GM21825 (cell line): ENCODE measurements around the gene GNAI3.

Experiments used
- ATAC-seq: cut with Tn5 transposase; IDR thresholded peaks from one replicate; pipeline ENCODE4 v1.9.1; 2021; ENCODE audit warnings: mild to moderate bottlenecking, moderate library complexity; ENCODE audit not compliant: unreplicated experiment

The GNAI3 gene

DNA sequence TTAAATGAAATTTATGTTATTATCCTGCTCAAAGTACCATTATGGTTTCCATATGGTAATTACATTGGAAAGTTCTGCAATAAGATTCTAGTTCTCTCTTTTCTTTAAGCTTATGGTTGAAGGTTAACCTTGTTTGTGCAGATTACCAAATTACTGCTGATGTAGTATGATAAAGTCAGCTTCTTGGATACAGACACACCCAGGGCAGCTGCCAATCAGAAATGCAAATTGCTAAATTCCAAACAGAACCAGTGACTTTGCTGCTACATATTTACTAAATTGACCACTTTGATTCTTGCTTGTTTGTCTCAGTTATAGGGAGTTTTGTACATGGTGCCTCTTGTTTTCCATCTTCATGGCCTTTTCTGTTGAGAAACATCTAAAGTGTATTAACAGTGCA is 44.5 kb downstream of the GNAI3 start:
- no peak for ATAC-seq

DNA sequence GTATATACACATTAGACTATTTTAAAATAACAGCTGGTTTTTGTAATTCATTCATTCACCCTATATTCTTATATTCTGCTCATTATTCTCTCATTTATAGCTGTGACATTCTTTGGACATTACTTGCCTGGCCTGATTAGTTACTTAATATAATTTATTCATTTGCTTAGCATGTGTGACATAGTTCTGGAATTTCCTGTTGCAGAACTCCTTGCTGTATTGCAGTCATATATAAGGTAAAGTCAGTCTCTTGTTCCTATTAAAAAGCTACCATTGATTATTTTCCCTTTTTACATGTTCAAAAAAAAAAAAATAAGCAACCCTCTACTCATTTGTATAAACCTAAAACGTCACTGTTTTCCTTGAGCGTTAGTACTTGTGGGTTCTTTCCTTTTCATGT is 47.1 kb downstream of the GNAI3 start:
- no peak for ATAC-seq

DNA sequence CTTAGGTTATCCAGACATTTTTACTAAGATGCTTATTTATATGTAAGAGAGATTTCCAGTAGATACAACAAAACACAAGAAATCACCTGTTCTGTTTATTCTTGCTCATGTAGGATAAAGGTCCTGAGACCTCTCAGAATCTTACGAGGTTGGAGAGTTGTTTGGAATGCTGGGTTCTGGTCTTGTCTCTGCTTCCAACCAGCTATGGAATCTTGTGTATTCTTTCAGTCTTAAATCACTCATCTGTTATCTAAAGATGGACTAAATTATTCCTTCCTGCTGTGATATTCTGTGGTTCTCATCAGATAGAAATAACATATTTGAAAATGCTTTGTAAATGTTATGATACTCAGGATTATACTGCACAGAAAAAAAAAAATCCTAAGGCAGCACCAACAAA is 49.7 kb downstream of the GNAI3 start:
- ATAC-seq, result no peak

- ATAC-seq, result no peak
Observed at GRCh38 chr1:109598655-109599054, 50.2 kb downstream of the GNAI3 start.

DNA sequence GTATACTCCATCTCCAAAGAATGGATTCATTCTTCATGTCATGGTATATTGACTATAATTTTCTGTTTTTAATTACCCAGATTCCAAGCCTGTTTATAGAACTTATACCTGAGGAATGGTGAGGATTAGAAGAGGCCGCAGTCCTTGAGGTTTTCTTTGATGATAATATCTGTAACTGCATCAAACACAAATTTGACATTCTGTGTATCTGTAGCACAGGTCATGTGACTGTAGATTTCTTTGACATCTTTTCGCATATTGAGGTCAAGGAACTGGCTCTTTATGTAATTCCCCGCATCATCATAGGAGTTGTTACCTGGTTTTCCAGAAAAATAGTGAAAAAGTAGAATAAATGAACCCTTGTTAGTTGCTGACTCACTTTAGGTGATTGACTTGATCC is 54.8 kb downstream of the GNAI3 start:
- no peak for ATAC-seq

DNA sequence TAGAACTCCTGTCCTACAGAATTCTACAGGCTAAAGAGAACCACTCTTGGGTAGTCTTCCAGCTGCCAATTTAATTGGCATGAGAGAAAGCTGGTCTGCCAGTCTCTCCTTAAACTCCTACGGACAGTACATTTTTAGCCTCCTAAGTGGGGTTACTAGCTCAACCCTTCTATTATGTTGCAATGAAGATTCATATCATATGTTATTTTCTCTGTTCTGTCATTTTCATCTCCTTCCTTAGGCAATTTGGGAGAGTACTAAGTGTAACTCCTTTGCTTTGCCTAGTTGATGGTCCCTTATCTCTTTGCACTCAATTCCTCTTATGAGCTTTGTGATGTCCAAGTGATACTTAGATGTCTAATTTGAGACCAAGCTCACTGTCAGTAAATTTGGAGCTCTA is 57.0 kb downstream of the GNAI3 start:
- no peak for ATAC-seq

DNA sequence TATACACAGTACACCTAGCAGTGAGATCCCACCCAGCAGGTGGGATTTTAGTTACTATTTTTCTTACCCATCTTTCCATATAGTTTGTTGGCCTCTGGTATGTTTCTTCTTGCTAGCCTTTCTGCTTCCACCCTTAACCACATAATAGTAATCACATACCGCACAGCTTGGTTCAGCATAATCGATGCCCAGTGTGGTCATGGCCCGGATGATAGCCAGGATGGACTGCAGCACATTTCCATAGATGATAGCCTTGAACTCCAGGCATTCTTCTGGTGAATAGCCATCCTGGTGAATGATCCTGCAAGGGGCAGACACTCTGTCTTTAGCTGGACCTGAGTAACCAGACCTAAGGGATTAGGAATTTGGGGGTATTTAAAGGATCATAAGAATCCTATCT is 61.5 kb downstream of the GNAI3 start:
- ATAC-seq, result no peak

DNA sequence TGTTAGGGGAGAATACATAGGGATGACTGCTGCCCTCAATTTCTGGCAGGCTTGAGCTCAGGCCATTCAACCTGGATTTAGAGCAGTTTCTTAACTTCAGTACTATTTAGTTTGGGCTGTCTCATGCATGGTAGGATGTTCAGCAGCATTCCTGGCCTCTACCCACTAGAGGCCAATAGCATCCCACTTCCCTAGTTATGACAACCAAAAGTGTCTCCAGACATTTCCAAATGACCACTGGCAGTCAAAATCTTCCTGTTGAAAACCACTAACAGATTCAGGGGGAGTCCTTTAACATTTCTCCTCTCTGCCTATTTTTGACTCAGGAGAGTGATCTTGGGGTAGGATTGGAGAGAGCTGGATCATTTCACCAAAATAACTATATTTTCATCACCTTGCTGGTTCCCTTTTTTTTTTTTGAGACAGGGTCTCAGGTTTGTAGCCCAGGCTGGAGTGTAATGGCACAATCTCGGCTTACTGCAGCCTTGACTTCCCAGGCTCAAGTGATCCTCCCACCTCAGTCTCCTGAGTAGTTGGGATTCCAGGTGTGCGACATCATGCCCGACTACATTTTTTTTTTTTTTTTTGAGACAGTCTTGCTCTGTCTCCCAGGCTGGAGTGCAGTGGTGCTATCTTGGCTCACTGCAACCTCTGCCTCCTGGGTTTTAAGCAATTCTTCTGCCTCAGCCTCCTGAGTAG is 62.3 kb downstream of the GNAI3 start:
- ATAC-seq, result no peak

DNA sequence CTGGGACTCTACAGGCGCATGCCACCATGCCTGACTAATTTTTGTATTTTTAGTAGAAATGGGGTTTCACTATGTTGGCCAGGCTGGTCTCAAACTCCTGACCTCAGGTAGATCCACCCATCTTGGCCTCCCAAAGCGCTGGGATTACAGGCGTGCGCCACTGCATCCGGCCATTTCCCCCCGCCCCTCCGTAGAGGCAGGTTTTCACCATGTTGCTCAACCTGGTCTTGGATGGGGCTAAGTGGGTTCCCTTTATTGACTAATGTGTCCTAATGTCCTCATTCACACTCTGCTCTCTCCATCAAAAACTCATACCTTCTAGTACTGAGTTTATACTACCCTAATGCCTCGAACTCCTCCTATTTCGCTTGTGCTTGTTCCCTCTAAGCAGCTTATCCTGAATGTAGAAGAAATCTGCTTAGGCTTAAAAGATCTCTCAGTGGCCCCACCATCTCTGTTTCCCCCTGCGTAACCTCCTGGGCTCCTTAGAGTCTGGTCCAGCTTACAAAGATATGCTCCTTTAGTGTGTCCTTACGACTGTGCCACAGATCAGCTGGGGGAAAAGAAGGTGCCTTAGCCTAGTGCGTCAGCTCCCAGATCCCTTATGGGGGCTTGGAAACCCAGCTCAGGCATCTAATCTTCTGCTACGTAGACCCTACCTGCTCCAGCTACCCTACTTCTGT is 63.0 kb downstream of the GNAI3 start:
- ATAC-seq, result no peak

- ATAC-seq, result no peak
Observed at GRCh38 chr1:109613361-109614147, 65.1 kb downstream of the GNAI3 start.

DNA sequence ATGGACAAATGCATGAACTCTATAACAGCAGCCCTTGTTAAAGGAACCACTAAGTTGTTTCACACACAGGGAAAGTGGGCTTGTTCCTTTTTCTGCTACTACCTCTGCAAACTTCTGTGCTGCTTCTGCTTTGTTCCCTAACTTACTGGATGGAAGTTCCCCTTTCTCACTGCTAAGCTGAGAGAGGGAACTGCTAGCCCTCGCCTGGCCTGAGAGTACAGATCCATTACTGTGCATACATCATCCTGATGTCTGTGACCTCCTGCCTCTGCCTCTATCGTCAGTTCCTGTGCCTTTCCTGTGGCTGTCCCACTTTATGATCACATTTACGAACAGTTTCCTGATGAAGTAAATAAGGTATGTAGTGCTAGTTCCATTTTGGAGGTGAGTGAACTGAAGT is 67.5 kb downstream of the GNAI3 start:
- ATAC-seq, result no peak

GRCh38 chr1:109616391-109616790 is 68.0 kb downstream of the GNAI3 start:
- no peak for ATAC-seq

DNA sequence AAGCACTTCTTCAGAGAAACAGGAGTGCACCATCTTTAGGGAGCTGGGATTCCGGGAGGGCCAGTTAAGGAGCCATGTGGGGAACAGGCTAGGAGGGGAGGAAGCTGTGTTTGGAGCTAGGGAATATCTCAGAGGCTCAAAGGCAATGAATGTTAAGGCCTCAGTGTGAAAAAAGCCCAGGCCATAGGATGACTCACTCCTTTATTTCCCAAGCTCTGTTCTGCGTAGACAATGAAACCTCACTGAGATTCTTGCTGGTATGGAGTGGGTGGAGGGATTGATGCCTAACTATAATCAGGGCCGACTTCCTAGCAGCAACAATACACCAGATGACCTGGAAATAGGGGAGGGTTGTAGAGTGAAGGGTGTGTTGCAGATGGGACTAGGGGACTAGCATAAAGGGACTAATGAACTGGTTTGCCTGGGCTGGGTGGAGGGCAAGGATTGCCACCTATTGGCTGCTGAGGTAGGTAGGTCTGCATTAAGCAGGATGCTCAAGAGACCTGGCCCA is 68.9 kb downstream of the GNAI3 start:
- no peak for ATAC-seq

DNA sequence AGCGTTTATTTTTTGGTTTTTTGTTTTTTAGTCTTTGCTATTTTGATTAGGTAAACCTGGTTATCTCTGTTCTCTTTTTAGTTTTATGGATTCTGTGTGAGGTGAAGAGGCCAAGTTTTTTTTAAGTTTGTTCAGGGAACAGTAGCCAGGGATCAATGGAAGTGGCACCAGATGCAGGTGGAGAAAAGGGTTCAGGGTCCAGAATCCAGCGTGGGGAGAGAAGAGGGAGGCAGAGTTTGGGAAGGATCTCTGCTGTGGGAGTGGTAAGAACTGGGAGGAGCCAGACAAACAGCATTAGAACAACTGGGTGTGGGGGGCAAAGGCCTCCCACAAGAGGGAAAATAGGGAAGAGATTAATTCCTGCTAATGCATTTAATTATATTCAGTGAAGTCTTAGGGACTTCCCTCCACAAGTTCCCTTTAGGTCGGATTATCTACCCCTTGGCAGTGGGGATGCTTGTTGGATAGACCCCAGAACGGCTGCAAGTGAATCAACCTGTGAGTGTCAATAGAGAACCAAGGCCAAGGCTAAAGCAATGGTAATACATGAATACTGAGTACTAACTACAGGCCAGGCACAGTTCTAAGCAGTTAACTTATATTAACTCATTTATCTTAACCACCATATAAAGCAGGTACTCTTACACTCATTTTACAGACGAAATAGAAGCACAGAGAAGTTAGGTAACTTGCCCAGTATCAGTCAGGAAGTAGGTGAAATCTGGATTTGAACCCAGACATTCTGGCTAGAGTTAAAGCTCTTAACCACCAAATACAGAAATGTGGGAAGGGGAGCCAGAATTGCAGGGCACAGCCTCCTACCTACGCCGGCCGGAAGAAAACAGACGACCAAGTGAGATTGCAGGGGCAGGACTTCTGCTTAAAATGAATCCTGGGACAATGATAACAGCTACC is 70.5 kb downstream of the GNAI3 start:
- ATAC-seq, result no peak

DNA sequence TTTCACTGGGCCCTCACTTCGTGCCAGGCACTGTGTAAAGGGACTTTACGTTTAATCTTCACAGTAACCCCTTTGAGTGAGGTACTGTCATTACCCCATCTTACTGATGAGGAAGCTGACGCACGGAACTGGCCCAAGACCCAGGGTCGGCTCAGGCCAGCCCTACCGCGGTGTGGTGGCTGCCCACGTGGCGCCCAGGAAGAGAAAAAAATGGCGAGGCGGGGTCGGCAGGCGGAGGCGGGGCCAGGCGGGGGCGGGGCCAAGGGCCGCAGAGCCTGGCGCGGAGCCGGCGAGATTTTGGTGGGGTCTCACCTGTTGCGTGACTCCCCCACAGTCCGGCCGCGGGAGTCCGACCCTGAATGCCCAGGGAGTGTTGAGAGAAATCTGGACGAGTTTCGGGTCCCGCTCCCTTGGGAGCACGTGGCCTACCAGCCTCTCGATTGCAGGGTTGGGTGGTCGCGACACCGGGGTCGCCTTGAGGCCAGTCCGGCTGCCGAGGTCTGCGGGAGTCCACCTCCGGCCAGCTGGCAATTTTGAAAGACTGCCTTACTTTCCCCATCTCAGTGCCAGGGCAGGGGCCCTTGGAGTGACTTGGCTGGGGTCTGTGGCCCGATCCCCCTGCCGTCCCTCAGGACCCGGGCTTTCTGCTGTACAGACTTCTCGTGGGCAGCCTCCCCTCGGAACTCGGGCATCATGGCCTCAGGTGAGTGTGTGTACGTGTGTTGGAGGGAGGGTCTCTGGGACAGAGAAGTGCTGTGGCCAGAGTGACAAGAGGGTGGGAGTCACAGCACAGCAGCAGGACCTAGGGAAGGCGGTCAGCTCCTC is 71.4 kb downstream of the GNAI3 start, which contains the start of the genes AMPD2 and GNAT2:
Gene AMPD2 (plus strand): TSS at position 262 of the 825 bp plus-strand sequence. CDS start 1,339 bp downstream, outside the sequence.
Gene GNAT2 (minus strand): TSS at position 41 of the 825 bp plus-strand sequence. CDS start 6,746 bp downstream, outside the sequence.
- peak; percentile 48 for ATAC-seq

DNA sequence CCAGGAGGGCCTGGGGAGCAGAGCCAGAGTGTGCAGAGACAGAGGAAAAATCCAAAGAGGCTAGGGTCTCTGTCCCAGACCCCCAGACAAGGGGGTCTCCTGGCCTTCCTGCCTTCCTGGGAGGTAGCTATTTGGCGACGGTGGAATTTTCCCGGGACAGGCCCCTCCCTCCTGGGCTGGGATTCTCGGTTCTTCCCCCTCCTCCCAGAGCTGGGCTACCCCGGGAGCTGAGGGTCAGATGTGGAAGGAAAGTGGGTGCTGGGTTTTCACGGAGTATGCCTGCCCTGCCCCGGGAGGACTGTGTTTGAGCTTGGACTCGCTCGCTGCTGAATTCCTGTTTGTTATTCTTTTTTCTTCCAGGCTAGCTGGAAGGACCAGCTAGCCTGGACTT is 72.0 kb downstream of the GNAI3 start:
- ATAC-seq, result no peak

- peak; percentile 66 for ATAC-seq
Observed at GRCh38 chr1:109620841-109621286, 72.4 kb downstream of the GNAI3 start.

- ATAC-seq, result no peak
Observed at GRCh38 chr1:109621379-109622136, 73.1 kb downstream of the GNAI3 start.
